Ishikawa (cell line): Measurements from ENCODE around the gene EPHA2.
A peak's percentile ranks its signal among the peaks of the same experiment; 100 is the strongest.

ENCODE experiments used
- CEBPB ChIP-seq: IDR thresholded peaks from 2 replicates; pipeline ENCODE4 v1.6.1; 2012
- CREB1 ChIP-seq: IDR thresholded peaks from 2 replicates; pipeline ENCODE4 v1.6.1; 2012; ENCODE audit warnings: low read depth
- EGR1 ChIP-seq: IDR thresholded peaks from 2 replicates; pipeline ENCODE4 v1.6.1; 2012
- EP300 ChIP-seq: IDR thresholded peaks from 2 replicates; pipeline ENCODE4 v1.6.1; 2012; ENCODE audit warnings: borderline replicate concordance
- FOXM1 ChIP-seq: IDR thresholded peaks from 2 replicates; pipeline ENCODE4 v1.6.1; 2012; ENCODE audit warnings: low read depth, borderline replicate concordance
- MAX ChIP-seq: IDR thresholded peaks from 2 replicates; pipeline ENCODE4 v1.6.1; 2012
- NFIC ChIP-seq: IDR thresholded peaks from 2 replicates; pipeline ENCODE4 v1.6.1; 2012
- RAD21 ChIP-seq: IDR thresholded peaks from 2 replicates; pipeline ENCODE4 v1.6.1; 2012; ENCODE audit warnings: low read depth
- REST ChIP-seq: IDR thresholded peaks from 2 replicates; pipeline ENCODE4 v1.6.1; 2012; ENCODE audit warnings: low read depth, mild to moderate bottlenecking
- TAF1 ChIP-seq: IDR thresholded peaks from 2 replicates; pipeline ENCODE4 v1.6.1; 2012; ENCODE audit warnings: low read depth, mild to moderate bottlenecking
- TCF12 ChIP-seq: IDR thresholded peaks from 2 replicates; pipeline ENCODE4 v1.6.1; 2012; ENCODE audit warnings: low read depth
- TEAD4 ChIP-seq: IDR thresholded peaks from 2 replicates; pipeline ENCODE4 v1.6.1; 2012
- USF1 ChIP-seq: IDR thresholded peaks from 2 replicates; pipeline ENCODE4 v1.6.1; 2012
- YY1 ChIP-seq: IDR thresholded peaks from 2 replicates; pipeline ENCODE4 v1.6.1; 2012; ENCODE audit warnings: low read depth
- ZBTB7A ChIP-seq: IDR thresholded peaks from 2 replicates; pipeline ENCODE4 v1.6.1; 2012; ENCODE audit warnings: low read depth

EPHA2 gene

GRCh38 chr1:16172964-16173446 lies 17.1 kb upstream of the EPHA2 start:
- no peak for TF ChIP-seq YY1
- TF ChIP-seq TAF1 = no peak
- TF ChIP-seq MAX = no peak
- no peak for TF ChIP-seq EGR1
- no peak for TF ChIP-seq USF1
- no peak for TF ChIP-seq ZBTB7A
- TF ChIP-seq CEBPB = no peak
- no peak for TF ChIP-seq TEAD4
- no peak for TF ChIP-seq NFIC
- no peak for TF ChIP-seq CREB1

- TF ChIP-seq EGR1 = no peak
- TF ChIP-seq CREB1 = no peak
- TF ChIP-seq CEBPB = no peak
Observed at GRCh38 chr1:16172218-16172830, 16.5 kb upstream of the EPHA2 start.

- TF ChIP-seq ZBTB7A (no peak), CEBPB (no peak), EP300 (no peak), CREB1 (no peak), RAD21 (no peak)
Observed at GRCh38 chr1:16171314-16172151, 15.7 kb upstream of the EPHA2 start.

- TF ChIP-seq CREB1 = no peak
- TF ChIP-seq ZBTB7A = no peak
Observed at GRCh38 chr1:16170283-16170673, 14.4 kb upstream of the EPHA2 start.

- no peak for TF ChIP-seq CEBPB
- no peak for TF ChIP-seq YY1
- no peak for TF ChIP-seq ZBTB7A
- TF ChIP-seq TCF12 = no peak
- TF ChIP-seq REST = no peak
- no peak for TF ChIP-seq EGR1
- no peak for TF ChIP-seq FOXM1
- TF ChIP-seq TEAD4 = no peak
- no peak for TF ChIP-seq MAX
- TF ChIP-seq USF1 = no peak
- no peak for TF ChIP-seq NFIC
- no peak for TF ChIP-seq TAF1
Observed at GRCh38 chr1:16168622-16169360, 12.9 kb upstream of the EPHA2 start.

GRCh38 chr1:16167331-16168143 lies 11.7 kb upstream of the EPHA2 start:
- TF ChIP-seq MAX (peak; percentile 90), ZBTB7A (peak; percentile 97), USF1 (peak; percentile 81), CEBPB (no peak)
